ENCODE data around the gene BANP.
"Not testable (repeated sequence)": the region's sequence is repeated elsewhere in the genome, so short reads cannot be mapped to it uniquely, and the experiment has no call there.

The BANP gene

GRCh38 chr16:88098731-88099562 is 147.7 kb downstream of the BANP start:
- not testable (repeated sequence) for H3K27me3 ChIP-seq (ENCODE audit: control insufficient read depth, insufficient read depth, low read length); H3K9ac ChIP-seq (ENCODE audit: low read depth, low read length); H3K4me1 ChIP-seq (ENCODE audit: control insufficient read depth, insufficient read depth, low read length); H3K4me3 ChIP-seq (ENCODE audit: low read depth, low read length); H3K9me3 ChIP-seq (ENCODE audit: control insufficient read depth, insufficient read depth, low read length); H3K36me3 ChIP-seq (ENCODE audit: control insufficient read depth, insufficient read depth, low read length)

DNA sequence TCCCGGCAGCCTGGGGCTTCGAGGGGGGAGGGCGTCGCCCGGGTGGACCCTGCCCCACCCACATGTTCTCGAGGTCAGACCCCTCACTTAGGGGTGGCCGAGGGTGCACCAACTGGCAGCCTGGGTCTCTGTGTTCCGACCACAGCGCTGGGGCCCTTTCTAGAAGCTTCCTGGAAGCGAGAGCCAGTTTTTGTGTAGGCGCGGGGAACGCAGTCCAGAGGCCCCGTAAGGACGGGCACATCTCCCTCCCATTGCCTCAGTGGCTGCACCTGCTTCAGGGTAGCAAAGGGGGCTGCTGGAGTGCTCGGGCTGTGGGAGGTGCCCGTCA is 148.3 kb downstream of the BANP start:
- no peaks in the 10 kb centered on the region for H3K27me3 ChIP-seq (ENCODE audit: control insufficient read depth, insufficient read depth, low read length)
- no peaks in the 10 kb centered on the region for H3K4me1 ChIP-seq (ENCODE audit: control insufficient read depth, insufficient read depth, low read length)
- peaks cover 4% of the 10 kb centered on the region for H3K9me3 ChIP-seq (ENCODE audit: control insufficient read depth, insufficient read depth, low read length)
- no peak overlapping the region for H3K4me3 ChIP-seq (ENCODE audit: low read depth, low read length)
- no peak overlapping the region for H3K9ac ChIP-seq (ENCODE audit: low read depth, low read length)
- no peaks in the 10 kb centered on the region for H3K36me3 ChIP-seq (ENCODE audit: control insufficient read depth, insufficient read depth, low read length)

DNA sequence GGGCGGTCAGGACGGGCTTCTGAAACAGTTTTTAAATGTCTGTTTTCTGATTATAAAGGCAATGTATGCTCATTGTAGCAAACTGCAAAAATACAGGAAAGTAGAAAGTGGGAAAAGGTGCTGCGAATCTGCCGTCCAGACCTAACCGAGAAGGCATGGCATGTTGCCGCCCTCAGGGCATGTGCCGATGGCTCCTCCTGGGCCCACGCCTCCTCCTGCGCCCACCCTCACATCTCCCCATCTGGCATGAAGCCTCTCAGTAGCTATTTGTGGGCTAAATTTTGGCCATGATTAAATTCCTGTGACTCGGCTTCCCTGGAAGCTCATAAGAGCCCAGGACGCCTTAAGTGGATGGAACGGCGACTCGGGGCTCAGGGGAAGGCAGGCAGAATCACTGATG is 148.7 kb downstream of the BANP start:
- not testable (repeated sequence) for H3K36me3 ChIP-seq (ENCODE audit: control insufficient read depth, insufficient read depth, low read length); H3K4me3 ChIP-seq (ENCODE audit: low read depth, low read length); H3K27me3 ChIP-seq (ENCODE audit: control insufficient read depth, insufficient read depth, low read length); H3K4me1 ChIP-seq (ENCODE audit: control insufficient read depth, insufficient read depth, low read length); H3K9me3 ChIP-seq (ENCODE audit: control insufficient read depth, insufficient read depth, low read length); H3K9ac ChIP-seq (ENCODE audit: low read depth, low read length)

- H3K4me1 ChIP-seq (ENCODE audit: control insufficient read depth, insufficient read depth, low read length); H3K9ac ChIP-seq (ENCODE audit: low read depth, low read length); H3K27me3 ChIP-seq (ENCODE audit: control insufficient read depth, insufficient read depth, low read length); H3K9me3 ChIP-seq (ENCODE audit: control insufficient read depth, insufficient read depth, low read length); H3K36me3 ChIP-seq (ENCODE audit: control insufficient read depth, insufficient read depth, low read length); H3K4me3 ChIP-seq (ENCODE audit: low read depth, low read length): not testable (repeated sequence)
Measured at GRCh38 chr16:88100801-88101622, 149.8 kb downstream of the BANP start.

DNA sequence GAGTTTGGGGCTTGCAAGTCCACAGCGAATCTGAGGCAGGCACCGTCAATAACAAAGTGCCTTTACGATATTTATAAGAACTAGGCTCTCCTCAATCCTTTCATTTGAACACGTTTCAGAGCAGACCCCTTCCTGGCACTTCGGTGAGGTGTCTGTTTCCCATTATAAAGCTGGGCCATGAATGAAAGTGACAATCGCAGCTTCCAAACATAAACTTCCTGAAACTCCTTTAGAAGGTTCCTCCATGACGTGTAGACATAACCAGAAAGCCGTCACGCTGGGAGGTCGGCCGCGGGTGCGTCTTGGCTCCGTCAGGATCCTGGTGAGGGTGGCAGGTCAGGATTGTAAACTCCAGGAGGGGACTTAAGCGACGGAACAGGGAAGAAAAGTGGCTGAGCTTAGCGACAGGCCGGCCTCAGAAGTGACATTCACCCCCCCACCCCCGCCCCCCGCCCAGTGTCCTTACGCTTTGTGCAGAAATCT is 150.4 kb downstream of the BANP start:
- not testable (repeated sequence) for H3K9ac ChIP-seq (ENCODE audit: low read depth, low read length); H3K4me3 ChIP-seq (ENCODE audit: low read depth, low read length); H3K9me3 ChIP-seq (ENCODE audit: control insufficient read depth, insufficient read depth, low read length); H3K36me3 ChIP-seq (ENCODE audit: control insufficient read depth, insufficient read depth, low read length); H3K4me1 ChIP-seq (ENCODE audit: control insufficient read depth, insufficient read depth, low read length); H3K27me3 ChIP-seq (ENCODE audit: control insufficient read depth, insufficient read depth, low read length)

- no peak overlapping the region for H3K4me3 ChIP-seq (ENCODE audit: low read depth, low read length)
- no peaks in the 10 kb centered on the region for H3K36me3 ChIP-seq (ENCODE audit: control insufficient read depth, insufficient read depth, low read length)
- H3K27me3 ChIP-seq (ENCODE audit: control insufficient read depth, insufficient read depth, low read length) = no peaks in the 10 kb centered on the region
- no peaks in the 10 kb centered on the region for H3K9me3 ChIP-seq (ENCODE audit: control insufficient read depth, insufficient read depth, low read length)
- H3K4me1 ChIP-seq (ENCODE audit: control insufficient read depth, insufficient read depth, low read length) = no peaks in the 10 kb centered on the region
- H3K9ac ChIP-seq (ENCODE audit: low read depth, low read length) = no peak overlapping the region
Measured at GRCh38 chr16:88102597-88102996, 151.4 kb downstream of the BANP start.

GRCh38 chr16:88103011-88103410 is 151.8 kb downstream of the BANP start:
- Histone ChIP-seq H3K27me3 (ENCODE audit: control insufficient read depth, insufficient read depth, low read length) (no peaks in the 10 kb centered on the region), H3K9me3 (ENCODE audit: control insufficient read depth, insufficient read depth, low read length) (no peaks in the 10 kb centered on the region), H3K9ac (ENCODE audit: low read depth, low read length) (no peak overlapping the region), H3K36me3 (ENCODE audit: control insufficient read depth, insufficient read depth, low read length) (no peaks in the 10 kb centered on the region), H3K4me1 (ENCODE audit: control insufficient read depth, insufficient read depth, low read length) (no peaks in the 10 kb centered on the region), H3K4me3 (ENCODE audit: low read depth, low read length) (no peak overlapping the region)

DNA sequence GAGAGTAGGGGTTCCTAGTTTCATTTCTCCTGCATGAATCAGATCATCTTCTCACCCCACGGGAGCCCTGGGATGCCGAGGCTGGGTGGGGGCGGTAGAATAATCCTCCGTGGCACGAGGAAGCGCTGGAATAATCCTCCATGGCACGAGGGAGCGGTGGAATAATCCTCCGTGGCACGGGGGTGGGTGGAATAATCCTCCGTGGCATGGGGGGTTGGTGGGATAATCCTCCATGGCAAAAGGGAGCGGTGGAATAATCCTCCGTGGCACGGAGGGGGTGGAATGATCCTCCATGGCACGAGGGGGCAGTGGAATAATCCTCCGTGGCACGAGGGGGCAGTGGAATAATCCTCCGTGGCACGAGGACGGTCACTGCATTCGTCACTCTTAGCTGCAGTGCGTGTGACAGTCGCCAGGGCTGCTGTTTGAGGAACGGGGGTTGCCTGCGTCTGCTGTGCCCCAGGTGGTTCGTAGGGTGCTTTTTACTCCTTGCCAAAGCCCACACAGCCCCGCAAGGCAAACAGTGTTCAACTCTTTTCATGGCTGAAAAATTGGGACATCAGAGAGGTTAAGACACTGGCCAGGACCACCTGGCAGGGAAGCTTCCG is 152.5 kb downstream of the BANP start:
- H3K36me3 ChIP-seq (ENCODE audit: control insufficient read depth, insufficient read depth, low read length) = no peaks in the 10 kb centered on the region
- H3K9ac ChIP-seq (ENCODE audit: low read depth, low read length) = no peak overlapping the region
- H3K27me3 ChIP-seq (ENCODE audit: control insufficient read depth, insufficient read depth, low read length) = no peaks in the 10 kb centered on the region

GRCh38 chr16:88104363-88104762 is 153.1 kb downstream of the BANP start:
- not testable (repeated sequence) for H3K4me3 ChIP-seq (ENCODE audit: low read depth, low read length); H3K36me3 ChIP-seq (ENCODE audit: control insufficient read depth, insufficient read depth, low read length); H3K9me3 ChIP-seq (ENCODE audit: control insufficient read depth, insufficient read depth, low read length); H3K4me1 ChIP-seq (ENCODE audit: control insufficient read depth, insufficient read depth, low read length); H3K27me3 ChIP-seq (ENCODE audit: control insufficient read depth, insufficient read depth, low read length); H3K9ac ChIP-seq (ENCODE audit: low read depth, low read length)

More for the DNA sequence above, 152.5 kb downstream of the BANP start:
- Histone ChIP-seq H3K4me1 (ENCODE audit: control insufficient read depth, insufficient read depth, low read length) (no peaks in the 10 kb centered on the region), H3K9me3 (ENCODE audit: control insufficient read depth, insufficient read depth, low read length) (no peaks in the 10 kb centered on the region), H3K4me3 (ENCODE audit: low read depth, low read length) (no peak overlapping the region)

GRCh38 chr16:88105574-88106140 is 154.4 kb downstream of the BANP start:
- H3K9ac ChIP-seq (ENCODE audit: low read depth, low read length); H3K27me3 ChIP-seq (ENCODE audit: control insufficient read depth, insufficient read depth, low read length); H3K9me3 ChIP-seq (ENCODE audit: control insufficient read depth, insufficient read depth, low read length); H3K4me1 ChIP-seq (ENCODE audit: control insufficient read depth, insufficient read depth, low read length); H3K36me3 ChIP-seq (ENCODE audit: control insufficient read depth, insufficient read depth, low read length); H3K4me3 ChIP-seq (ENCODE audit: low read depth, low read length): not testable (repeated sequence)

- not testable (repeated sequence) for H3K27me3 ChIP-seq (ENCODE audit: control insufficient read depth, insufficient read depth, low read length); H3K9me3 ChIP-seq (ENCODE audit: control insufficient read depth, insufficient read depth, low read length); H3K36me3 ChIP-seq (ENCODE audit: control insufficient read depth, insufficient read depth, low read length); H3K4me1 ChIP-seq (ENCODE audit: control insufficient read depth, insufficient read depth, low read length); H3K4me3 ChIP-seq (ENCODE audit: low read depth, low read length); H3K9ac ChIP-seq (ENCODE audit: low read depth, low read length)
Measured at GRCh38 chr16:88106566-88106965, 155.3 kb downstream of the BANP start.

Measured in iPS-15b (cell line).